NCI-H1048 (cell line): ENCODE results near the gene CPNE2.
"Not testable (repeated sequence)": the region's sequence is repeated elsewhere in the genome, so short reads cannot be mapped to it uniquely, and the experiment has no call there.

Experiments used
- DNase-seq: peaks from one replicate; lab custom pipeline; 2025; lab: John Stamatoyannopoulos, UW

The CPNE2 gene

DNA sequence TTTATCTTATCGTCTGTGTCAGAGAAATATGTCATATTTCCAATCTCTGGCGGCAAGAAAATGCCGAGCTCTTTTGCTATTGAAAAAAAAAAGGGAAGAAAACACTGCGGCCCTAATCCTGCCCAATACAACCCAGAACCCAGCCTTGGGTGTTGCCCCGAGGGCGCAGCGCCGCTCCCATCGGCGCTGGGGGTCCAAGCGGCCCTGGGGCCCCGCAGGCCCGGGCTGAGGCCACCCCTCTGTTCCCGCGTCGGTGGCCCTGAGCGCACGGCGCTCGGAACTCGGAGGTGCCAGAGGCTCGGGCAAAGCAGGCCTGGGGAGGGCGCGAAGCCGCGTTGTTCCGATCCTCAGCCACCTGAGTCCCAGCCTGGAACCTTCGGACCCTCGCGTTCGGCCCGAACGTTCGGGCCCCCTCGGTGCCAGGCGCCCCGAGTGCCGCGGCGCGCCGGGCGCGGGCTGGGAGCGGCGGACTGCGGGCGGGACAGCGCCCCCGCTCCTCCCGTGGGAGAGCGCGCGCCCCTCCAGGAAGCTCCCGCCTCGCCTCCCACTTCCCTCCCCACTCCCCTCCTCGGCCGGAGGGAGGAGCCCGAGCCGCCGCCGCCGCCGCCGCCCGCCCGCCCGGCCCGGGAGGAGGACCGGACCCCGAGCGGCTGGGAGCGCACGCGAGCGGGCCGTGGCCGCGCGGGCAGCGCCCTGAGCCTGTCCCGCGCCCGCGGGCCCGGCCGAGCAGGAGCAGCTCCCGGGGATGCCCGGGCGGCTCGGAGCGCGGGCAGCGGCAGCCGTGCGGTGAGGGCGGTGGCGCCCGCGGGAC, at the start of gene CPNE2:
TSS of gene CPNE2 (plus strand) at position 609 of the 811 bp plus-strand sequence. CDS start 18,160 bp downstream, outside the sequence.
- no peak for DNase-seq

DNA sequence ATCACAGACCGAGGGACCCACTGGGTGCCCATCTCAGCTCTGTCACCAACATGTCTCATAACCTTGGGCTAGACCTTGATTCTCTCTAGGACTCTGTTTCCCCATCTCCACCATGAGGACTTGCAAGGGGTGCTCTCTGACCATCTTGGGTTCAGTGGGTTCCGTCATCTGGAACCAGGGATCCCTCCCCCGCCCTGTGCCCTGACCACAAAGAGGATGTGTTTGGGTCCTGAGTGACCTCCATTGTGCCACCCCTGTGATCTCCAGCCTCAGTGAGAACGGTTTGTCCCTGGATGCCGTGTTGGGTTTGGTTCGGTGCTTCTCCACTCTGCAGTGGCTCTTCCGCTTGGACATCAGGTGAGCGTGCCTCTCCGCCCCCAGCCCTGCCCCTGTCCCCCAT, 49.1 kb upstream of the CPNE2 start:
- DNase-seq: no peak

DNA sequence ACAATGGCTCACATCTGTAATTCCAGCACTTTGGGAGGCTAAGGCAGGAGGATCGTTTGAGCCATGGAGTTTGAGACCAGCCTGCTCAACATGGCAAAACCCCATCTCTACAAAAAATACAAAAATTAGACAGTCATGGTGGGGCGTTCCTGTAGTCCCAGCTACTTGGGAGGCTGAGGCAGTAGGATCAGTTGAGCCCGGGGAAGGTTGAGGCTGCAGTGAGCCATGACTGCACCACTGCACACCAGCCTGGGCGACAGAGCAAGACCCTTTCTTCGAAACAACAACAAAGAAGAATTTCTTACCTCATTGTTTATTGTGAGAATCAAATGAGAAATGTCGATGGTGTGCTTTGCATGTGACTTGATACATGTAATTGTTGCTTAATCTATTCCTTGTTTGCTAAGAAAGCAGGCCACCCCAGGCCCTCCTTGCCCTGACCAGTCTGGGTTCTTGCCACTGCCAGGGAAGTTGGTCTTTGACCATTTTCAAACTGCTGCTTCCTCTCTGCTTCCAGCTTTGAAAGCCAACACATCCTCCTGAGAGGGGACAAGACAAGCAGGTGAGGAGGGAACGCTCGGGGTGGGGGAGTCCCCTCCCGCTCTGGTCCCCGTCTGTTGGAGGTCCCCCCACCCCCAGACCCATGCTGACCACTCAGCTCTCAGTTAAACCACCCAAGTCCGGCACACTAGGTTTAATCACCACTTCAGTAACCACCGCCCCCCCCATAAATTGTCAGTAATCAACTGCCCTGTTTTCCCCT, 47.3 kb upstream of the CPNE2 start:
- DNase-seq: no peak

DNA sequence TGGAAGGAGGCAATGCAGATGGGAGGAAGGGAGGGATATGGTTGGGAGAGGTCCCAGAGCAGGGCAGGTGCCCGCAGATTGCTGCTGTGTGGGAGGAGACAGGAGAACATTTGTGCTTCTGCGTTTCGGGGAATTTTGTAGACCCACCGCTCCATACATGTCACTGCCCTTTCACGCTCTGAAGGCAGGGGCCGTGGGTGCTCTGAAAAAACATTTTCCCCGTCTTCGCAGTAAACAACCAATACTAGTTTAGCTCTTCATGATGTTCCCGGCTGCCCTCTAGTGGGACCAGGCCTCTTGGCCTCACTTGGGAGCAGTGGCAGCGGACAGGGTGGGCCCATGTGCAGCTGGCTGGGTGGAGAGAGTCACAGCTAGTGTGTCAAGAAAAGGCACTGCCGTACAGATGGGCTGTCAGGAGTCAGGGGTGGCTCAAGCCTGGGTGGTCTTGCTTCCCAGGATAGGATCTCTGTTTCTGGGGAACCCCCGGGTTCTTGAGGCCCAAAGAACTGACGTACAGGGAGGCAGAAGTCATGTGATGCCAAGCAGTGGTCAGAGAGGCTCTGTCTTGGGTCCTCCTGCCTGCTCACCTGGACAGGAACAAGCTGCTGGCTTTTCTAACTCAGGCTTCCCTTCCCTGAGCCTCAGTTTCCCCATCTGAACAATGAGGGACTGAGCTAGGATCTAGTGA, 46.5 kb upstream of the CPNE2 start:
- DNase-seq: no peak

DNA sequence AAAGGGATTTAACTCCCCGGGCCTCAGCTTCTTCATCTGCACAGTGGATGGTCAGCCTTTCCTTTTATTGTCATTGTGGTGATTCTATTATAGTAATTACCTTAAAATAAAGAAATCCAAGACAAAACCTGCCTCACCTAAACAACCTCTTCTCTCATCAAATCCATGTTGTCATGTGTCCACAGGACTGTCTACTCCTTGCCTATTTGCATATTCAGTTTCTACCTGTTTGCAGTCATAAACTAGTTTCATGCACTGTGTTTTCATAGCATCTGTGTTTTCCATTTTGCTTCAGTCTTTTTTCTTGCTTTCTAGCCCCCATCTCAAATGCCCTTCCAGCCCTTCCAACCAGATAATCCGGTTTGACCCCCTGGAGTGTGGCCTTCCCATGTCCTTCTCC, 44.3 kb upstream of the CPNE2 start:
- DNase-seq: no peak

DNA sequence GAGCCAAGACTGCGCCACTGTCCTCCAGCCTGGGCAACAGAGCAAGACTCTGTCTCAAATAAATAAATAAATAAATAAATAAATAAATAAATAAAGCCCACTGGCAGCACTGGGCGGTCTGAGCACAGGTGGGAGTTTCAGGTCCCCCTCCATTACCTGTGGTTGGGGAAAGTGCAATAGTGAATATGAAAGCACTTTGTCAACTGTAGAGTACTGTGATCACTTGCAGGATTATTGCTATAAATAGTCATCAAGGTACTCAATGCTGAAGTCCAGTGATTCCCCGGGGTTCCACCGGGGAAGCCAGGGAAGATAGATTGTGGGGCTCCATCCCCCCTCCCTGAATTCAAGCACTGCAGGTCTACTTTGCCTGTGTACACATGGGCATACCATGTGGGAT, 42.7 kb upstream of the CPNE2 start:
- no peak for DNase-seq

DNA sequence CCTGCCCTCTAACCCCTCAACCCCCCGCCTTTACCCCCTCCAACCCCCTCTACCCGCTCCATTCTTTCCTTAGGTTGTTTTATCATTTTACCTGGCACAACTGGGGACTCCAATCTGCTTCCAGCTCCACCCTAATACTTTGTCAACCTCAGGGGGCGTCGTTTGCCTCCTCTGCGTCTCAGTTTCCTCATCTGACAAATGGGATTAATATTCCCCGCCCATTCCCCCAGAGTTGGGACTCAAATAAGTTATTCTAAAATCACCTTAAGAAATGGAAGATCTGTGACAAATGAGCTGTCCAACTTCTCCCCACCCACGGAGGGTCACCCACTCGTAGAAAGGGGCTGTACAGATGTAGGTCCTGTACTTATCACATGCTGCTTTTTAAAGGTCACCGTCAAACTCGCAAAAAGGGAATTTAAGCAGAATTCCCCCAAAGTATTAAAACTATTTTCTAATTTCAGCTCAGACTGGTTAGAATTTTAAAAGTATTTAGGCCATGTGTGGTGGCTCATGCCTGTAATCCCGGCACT, 40.6 kb upstream of the CPNE2 start:
- no peak for DNase-seq

DNA sequence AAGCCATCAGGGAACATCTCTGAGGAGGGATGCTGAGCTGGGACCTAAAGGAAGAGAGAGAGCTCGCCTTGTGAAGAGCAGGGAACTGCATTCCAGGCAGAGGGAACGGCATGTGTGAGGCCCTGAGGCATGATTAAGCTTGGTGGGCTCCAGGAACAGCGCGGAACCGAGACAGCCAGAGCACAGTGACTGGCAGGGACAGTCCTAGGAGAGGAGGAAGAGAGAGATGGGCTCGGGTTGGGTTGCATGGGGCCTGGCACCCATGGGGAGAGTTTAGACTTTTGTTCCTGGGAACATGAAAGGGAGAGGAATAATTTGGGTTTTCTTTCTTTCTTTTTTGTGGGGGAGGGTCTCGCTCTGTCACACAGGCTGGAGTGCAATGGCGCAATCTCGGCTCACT, 39.2 kb upstream of the CPNE2 start:
- no peak for DNase-seq

DNA sequence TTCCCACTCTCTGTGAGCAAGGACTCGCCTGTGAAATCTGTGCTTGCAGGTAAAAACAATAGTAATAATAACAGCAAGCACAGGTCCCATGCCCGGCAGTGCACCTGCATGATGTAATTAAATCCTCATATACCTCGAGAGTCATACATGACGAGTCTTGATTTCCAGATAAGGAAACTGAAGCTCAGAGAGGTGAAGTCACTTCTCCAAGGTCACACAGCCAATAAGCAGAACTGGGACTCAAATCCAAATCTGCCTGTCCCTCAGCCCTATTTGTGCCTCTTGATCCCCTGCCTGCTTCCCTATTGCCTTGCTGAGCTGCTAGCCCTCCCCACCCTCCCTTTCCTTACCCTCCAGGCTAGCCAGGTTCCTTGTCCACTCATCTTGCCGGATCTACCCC, 38.0 kb upstream of the CPNE2 start:
- DNase-seq: no peak

DNA sequence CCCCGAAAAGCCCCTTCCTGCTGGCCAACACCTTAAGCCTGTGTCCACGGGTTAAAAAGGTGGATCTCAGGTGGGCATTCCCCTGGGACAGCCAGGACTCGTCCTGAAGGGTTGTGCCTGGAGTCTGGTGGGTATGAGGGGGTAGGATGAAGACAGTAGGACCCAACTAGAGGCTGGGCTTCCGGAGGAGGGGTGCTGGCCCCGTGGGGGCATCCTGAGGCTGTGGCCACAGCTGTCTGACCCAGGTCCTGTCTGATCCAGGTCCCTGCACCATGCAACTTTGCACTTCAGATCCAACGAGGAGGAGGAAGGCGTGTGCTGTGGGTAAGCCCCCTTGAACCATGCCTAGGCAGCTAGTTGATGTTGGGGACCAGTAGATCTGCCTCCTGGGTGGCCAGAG, 37.6 kb upstream of the CPNE2 start:
- no peak for DNase-seq

DNA sequence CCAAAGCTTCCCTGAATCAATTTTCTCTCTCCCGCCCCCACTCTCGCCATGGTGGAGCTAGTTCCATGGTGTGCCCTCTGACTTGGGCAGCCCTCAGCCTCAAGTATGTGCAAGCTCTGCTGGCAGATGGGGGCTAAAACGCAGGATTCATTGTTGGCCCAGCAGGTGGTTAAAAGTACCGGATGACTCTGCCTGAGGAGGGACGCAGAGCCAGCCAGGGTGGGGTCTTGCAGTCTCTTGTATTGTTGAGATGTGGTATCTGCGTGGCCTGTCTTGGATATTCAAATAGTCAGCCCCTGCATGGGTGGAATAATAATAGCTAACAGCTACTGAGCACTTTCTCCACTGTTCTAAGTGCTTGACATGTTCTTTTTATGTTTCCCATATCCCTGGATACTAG, 36.7 kb upstream of the CPNE2 start:
- DNase-seq: no peak

DNA sequence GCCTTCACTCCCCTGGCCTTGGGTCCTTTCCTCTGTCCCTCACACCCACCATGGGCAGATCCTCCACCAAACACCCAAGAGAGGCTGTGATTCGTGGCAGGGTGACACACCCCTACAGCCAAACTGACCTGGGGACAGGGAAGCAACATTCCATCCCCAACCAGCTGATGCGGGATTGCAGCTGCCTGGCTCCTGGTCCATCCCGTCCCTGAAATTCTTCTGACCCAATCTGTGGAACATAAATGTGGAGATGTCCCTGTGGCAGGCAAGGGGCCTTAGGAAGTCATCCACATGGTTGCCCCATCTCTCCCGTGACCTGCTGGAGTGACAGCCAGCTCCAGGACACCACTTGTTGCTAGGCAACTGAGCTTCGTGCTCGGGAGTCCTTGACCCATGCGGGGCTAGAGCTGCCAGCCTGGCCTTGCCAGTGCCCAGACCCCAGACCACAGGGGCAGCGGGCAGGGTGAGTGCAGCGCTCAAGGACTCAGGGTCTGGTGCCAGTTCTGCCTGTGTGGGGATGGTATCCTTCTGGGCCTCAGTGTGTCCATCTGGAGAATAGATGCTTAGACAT, 34.0 kb upstream of the CPNE2 start:
- DNase-seq: no peak

DNA sequence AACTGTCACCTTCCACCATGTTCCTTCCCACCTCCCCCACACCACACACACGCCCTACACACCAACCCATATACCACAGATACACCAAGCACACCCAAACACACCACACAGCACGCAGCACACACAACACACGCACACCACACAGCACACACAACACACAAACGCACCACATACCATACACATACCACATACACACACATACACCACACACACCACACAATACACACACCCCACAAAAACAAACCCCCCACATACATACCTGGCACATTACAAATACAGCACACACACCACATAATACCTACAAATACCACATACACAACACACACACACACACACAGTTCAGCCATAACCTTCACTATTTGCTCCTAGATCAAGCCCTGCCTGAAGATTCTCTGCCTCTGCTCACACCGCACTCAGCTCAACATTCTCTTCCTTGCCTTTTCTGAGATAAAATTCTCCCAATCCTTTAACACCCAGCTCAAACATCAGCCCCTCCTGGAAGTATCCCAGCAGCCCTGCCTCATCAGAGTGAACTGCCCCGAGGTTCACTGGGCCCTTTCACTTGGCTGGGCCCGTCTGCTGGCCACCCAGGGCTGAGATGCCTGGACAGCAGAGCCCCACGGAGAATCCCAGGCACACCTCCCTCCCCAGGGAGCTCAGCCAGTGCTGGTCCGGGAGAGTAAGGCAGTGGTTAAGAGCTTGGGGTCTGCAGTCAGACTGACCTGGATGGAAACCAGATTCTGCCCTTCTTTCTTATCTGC, 31.9 kb upstream of the CPNE2 start:
- DNase-seq: no peak

DNA sequence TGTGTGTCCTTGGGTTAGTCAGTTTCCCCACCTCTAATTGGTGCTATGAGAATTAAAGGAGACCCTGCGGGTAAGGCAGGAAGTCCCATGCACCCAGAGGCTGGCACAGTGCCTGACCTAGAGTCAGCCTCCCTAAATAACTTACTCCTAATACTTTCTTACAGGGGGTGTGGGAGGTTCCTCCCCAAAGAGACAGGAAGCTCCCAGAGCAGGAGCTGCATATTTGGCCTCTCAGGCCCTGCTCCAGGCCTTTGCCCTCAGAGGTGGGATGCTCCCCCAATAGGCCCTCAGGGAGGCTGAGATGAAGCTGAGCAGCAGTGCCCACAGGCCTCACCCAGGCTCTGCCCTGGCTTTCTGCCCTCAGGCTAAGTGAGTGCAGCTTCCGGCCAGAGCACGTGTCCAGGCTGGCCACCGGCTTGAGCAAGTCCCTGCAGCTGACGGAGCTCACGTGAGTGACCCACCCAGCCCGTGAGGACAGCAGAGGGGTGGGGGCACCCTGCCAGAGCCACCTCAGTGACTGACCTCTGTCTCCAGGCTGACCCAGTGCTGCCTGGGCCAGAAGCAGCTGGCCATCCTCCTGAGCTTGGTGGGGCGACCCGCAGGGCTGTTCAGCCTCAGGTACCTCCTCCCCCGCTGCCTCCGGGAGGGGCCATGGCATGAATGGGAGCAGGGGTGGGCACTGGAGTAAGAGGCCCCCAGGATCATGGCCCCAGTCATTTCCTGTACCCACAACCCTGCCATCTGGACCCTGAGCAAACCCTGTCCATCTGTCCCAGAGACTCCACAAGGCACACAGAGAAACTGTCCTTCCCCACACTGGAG, 31.1 kb upstream of the CPNE2 start:
- DNase-seq: no peak

DNA sequence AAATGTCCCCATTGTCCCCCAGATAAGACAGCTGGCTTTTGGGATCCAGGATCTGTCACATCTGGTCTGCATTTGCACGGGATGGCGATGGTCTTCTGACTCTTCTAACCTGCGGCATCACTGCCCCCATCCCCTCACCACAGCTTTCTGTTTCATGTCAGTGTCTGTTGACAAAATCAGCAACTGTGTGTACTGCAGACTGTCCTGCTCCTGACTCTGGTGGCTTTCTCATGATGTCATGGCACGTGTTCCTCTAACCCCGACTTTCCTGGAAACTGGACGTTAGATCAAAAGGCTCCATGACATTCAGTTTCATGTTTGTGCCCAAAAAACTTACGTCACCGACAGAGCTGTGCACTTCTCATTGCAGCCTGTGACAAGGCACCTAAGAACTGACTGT, 30.1 kb upstream of the CPNE2 start:
- no peak for DNase-seq

DNA sequence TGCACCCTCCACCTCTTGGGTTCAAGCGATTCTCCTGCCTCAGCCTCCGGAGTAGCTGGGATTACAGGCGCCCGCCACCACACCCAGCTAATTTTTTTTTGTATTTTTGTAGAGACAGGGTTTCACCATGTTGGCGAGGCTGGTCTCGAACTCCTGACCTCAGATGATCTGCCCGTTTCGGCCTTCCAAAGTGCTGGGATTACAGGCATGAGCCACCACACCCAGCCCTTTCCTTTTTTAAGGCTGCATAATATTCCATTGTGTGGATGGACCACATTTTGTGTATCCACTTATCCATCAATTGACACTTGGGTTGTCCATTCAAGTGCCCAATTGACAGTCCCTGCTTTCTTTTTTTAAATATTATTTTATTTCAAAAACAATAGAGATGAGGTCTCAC, 29.2 kb upstream of the CPNE2 start:
- DNase-seq: not testable (repeated sequence)

DNA sequence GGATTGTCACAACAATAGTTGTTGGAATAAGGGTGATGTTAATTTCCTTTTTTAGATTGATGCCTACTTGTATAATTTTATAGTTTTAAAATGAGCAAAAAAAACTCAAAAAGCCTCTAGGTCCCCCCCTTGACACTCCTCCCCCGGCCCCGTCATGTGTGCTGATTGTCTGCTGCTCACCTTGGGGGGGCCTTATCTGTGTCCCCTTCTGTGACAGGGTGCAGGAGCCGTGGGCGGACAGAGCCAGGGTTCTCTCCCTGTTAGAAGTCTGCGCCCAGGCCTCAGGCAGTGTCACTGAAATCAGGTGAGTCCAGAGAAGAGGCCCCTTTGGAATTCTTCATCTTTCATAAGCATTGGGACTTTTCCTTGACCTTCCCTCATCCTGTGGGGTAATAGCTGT, 27.4 kb upstream of the CPNE2 start:
- DNase-seq: no peak

DNA sequence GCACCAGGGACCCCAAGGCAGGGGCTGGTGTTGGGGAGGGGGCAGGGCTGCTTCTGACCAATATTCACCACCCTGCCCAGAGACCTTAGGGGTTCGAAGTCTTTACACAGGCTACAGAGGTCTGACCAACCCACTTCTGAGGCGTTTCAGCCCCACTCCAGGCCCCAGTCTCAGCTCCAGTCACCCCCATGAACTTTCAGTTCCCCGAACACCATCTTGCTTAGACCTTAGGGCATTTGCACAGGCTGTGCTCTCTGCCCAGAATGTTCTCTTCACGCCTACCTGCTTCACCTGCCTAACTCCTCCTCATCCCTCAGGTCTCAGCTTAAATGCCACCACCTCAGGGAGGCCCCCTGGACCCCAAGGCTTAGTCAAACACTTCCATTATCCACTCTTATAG, 25.8 kb upstream of the CPNE2 start:
- no peak for DNase-seq

DNA sequence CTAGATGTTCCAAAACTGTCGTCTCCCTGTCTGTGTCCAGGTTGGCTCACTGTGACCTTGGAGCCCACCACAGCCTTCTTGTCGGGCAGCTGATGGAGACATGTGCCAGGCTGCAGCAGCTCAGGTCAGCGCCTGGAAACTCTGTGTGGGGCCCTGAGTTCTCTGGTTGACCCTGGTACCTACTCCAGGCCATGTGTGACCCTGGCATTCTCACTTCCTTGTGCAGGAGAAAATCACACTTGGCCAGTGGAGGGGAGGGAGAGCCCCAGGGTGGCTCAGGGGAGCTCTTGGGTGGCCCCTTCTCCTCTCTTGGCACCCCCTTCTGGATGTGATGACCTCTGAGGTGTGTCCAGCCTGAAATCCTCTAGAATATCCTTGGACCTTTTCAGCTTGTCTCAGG, 25.0 kb upstream of the CPNE2 start:
- DNase-seq: no peak

DNA sequence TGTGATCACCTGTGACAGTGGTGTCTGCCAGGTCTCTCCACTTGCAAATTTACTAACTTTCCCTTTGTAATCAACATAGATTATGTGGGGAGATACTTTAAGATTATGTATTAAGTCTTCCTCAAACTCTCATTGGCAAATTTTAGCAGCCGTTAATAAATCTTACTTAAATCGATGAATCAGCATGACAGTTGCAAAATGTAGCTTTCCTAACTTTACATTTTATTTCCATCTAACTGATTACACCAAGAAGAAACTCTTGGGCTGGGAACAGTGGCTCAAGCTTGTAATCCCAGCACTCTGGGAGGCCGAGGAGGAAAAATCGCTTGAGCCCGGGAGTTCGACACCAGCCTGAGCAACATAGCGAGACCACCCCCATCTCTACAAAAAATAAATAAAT, 23.3 kb upstream of the CPNE2 start:
- DNase-seq: no peak
